Bladder microvascular endothelial cell (primary cell): Measurements from ENCODE around the gene ABT1. TPM values are rescaled to one million over a fixed set of nuclear protein-coding genes. Genes with fewer than 3 reads are reported as not detected.

Source experiments
- total RNA-seq: library from RNA; depleted of rRNA; stranded (reverse); fragments of >200 nt; gene quantifications from 2 replicates; pipeline ENCODE4 v1.2.3, GENCODE V29; 2014

Gene ABT1
- total RNA-seq = 17.8 and 19.1 TPM in 2 replicates

GRCh38 chr6:26596579-26597388, at the start of gene ABT1:
ABT1 (plus strand) TSS chr6:26596953; CDS start chr6:26596983, 30 bp downstream.

Other genes starting within 250 kb of the ABT1 start
- gene BTN3A2, start 231.8 kb upstream of the ABT1 start, total RNA-seq = 13.6 and 25.0 TPM in 2 replicates
- gene BTN2A2, start 213.8 kb upstream of the ABT1 start, total RNA-seq = 6.6 and 18.8 TPM in 2 replicates
- 11.8 and 25.0 TPM in 2 replicates for gene BTN3A1, start 194.7 kb upstream of the ABT1 start, total RNA-seq
- 11.2 and 21.0 TPM in 2 replicates for gene BTN3A3, start 156.4 kb upstream of the ABT1 start, total RNA-seq
- 7.8 and 15.2 TPM in 2 replicates for gene BTN2A1, start 139.0 kb upstream of the ABT1 start, total RNA-seq
- gene BTN1A1, start 96.7 kb upstream of the ABT1 start, total RNA-seq = not detected in 2 replicates
- 46.5 and 63.6 TPM in 2 replicates for gene HMGN4, start 58.6 kb upstream of the ABT1 start, total RNA-seq
- 9.4 and 15.6 TPM in 2 replicates for gene ZNF322, start 62.8 kb downstream of the ABT1 start, total RNA-seq